Kidney epithelial cell (primary cell): Measurements from ENCODE around the gene ADCY2. TPM values are rescaled to one million over a fixed set of nuclear protein-coding genes. Genes with fewer than 3 reads are reported as not detected.

ENCODE experiments used
- DNase-seq: peaks from one replicate; pipeline ENCODE4 v3.0.0-alpha.2; 2010; ENCODE audit warnings: low read depth
- H3K27me3 ChIP-seq: 2 replicates; pipeline ENCODE4 v1.6.0; 2011; ENCODE audit warnings: low read length; ENCODE audit not compliant: control insufficient read depth, insufficient read depth
- H3K36me3 ChIP-seq: 2 replicates; pipeline ENCODE4 v1.5.1; 2011; ENCODE audit warnings: low read length; ENCODE audit not compliant: control insufficient read depth, insufficient read depth
- H3K4me3 ChIP-seq: 2 replicates; pipeline ENCODE4 v1.5.1; 2011; ENCODE audit warnings: low read depth, mild to moderate bottlenecking, control low read depth, low read length
- total RNA-seq: library from RNA; depleted of rRNA; stranded (reverse); fragments of >200 nt; gene quantifications from 2 replicates; pipeline ENCODE4 v1.2.3, GENCODE V29; 2015
- TF ChIP-seq, protein P1 (sequence below): IDR thresholded peaks from 2 replicates; pipeline ENCODE4 v1.5.1; 2011; ENCODE audit warnings: mild to moderate bottlenecking, moderate library complexity, low read length, control low read depth, inconsistent platforms; ENCODE audit not compliant: insufficient read depth, poor library complexity, severe bottlenecking

ADCY2 gene
- total RNA-seq, 1 donor from 2014 or later: 0.25 TPM

DNA sequence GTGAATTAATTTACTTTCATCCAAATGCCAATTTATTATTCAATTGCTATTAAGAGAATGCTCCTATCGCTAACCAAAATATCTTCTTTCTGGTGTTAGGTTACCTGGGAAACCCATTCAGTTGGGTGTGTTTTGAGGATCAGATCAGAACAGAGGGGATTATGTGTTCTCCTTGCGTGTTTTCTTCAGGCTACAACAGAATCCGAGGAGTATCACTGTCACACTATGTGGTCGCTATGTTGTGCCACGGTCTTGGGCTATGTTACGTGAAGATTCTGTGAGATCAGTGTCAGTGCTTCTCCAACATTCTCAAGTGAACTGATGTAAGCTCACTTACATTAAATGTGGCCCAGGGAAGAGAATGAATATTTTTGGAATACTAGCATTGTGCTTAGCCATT is 39.0 kb downstream of the ADCY2 start:
- TF ChIP-seq, protein P1, sequence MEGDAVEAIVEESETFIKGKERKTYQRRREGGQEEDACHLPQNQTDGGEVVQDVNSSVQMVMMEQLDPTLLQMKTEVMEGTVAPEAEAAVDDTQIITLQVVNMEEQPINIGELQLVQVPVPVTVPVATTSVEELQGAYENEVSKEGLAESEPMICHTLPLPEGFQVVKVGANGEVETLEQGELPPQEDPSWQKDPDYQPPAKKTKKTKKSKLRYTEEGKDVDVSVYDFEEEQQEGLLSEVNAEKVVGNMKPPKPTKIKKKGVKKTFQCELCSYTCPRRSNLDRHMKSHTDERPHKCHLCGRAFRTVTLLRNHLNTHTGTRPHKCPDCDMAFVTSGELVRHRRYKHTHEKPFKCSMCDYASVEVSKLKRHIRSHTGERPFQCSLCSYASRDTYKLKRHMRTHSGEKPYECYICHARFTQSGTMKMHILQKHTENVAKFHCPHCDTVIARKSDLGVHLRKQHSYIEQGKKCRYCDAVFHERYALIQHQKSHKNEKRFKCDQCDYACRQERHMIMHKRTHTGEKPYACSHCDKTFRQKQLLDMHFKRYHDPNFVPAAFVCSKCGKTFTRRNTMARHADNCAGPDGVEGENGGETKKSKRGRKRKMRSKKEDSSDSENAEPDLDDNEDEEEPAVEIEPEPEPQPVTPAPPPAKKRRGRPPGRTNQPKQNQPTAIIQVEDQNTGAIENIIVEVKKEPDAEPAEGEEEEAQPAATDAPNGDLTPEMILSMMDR: no peak
- DNase-seq: no peak
- no peaks in the 10 kb centered on the region for H3K36me3 ChIP-seq
- no peaks in the 10 kb centered on the region for H3K27me3 ChIP-seq
- no peak overlapping the region for H3K4me3 ChIP-seq

DNA sequence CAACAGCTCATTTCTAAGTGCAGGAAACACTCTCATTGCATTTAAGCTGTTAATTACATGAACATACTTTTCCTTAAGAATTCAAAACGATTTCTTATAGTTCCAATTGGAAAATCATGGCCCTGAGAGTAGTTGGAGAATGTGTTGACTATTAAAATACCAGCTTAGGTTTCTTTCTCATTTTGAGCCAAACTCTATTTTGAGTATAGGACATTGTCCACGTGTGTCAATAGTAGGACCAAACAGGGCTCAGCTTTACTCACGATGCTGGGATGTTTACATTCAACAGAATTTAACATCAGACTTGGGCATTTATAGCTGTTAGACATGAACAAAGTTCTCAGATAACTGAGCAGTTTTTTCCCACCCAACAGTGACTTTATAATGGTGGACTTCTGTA is 39.6 kb downstream of the ADCY2 start:
- DNase-seq: no peak
- H3K4me3 ChIP-seq: no peak overlapping the region
- TF ChIP-seq, protein P1: no peak
- H3K36me3 ChIP-seq: no peaks in the 10 kb centered on the region
- no peaks in the 10 kb centered on the region for H3K27me3 ChIP-seq

DNA sequence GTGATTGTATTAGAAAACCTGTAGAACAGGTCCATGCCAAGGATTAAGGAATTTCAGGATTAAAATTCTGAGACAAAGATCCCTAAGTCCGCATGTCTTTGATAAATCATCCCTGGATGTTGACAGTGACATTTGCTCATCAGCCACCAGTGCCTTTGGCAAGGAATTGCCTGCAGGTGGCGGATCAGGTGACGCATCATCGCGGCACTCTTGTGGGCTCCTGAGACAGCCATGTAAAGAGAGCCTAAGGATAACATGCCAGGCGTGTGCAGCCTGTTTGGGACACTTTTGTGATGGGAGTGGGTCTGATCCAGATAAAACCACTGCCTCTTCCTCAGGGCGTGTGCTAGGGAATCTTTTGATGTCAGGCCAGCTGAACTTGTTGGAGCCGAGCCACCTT is 40.6 kb downstream of the ADCY2 start:
- H3K36me3 ChIP-seq: no peaks in the 10 kb centered on the region
- no peaks in the 10 kb centered on the region for H3K27me3 ChIP-seq
- no peak overlapping the region for H3K4me3 ChIP-seq
- TF ChIP-seq, protein P1: no peak
- no peak for DNase-seq

GRCh38 chr5:7437836-7438235 is 41.9 kb downstream of the ADCY2 start:
- Histone ChIP-seq H3K4me3 (no peak overlapping the region), H3K27me3 (no peaks in the 10 kb centered on the region), H3K36me3 (no peaks in the 10 kb centered on the region)
- no peak for DNase-seq
- TF ChIP-seq, protein P1: no peak

DNA sequence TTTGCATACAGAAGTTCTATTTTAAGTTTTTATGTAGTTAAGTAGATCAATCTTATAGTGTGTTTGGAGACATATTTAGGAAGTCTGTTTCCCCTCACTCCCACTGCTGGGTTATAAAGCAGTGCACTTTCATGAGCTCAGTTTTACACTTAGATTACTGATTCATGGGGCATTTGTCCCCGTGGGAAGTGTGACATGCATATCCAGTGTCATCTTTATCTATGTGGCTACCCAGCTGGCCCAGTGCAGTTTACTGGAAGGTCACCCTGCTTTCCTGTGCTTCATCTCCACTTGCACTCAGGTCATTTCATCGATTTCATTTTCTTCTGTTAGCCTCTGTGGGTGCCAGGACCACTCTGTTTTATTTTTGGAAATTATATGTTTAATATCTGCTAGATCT is 49.1 kb downstream of the ADCY2 start:
- DNase-seq: no peak
- H3K36me3 ChIP-seq: no peaks in the 10 kb centered on the region
- no peak overlapping the region for H3K4me3 ChIP-seq
- TF ChIP-seq, protein P1: no peak
- no peaks in the 10 kb centered on the region for H3K27me3 ChIP-seq

GRCh38 chr5:7445831-7446230 is 49.9 kb downstream of the ADCY2 start:
- Histone ChIP-seq H3K27me3 (no peaks in the 10 kb centered on the region), H3K4me3 (no peak overlapping the region), H3K36me3 (no peaks in the 10 kb centered on the region)
- no peak for DNase-seq
- TF ChIP-seq, protein P1: no peak
